ENCODE data around the gene PRDM11. TPM values are rescaled to one million over a fixed set of nuclear protein-coding genes. Genes with fewer than 3 reads are reported as not detected.

PRDM11 gene
- total RNA-seq, 1 experiment from 2014 or later, result 4.0 TPM

DNA sequence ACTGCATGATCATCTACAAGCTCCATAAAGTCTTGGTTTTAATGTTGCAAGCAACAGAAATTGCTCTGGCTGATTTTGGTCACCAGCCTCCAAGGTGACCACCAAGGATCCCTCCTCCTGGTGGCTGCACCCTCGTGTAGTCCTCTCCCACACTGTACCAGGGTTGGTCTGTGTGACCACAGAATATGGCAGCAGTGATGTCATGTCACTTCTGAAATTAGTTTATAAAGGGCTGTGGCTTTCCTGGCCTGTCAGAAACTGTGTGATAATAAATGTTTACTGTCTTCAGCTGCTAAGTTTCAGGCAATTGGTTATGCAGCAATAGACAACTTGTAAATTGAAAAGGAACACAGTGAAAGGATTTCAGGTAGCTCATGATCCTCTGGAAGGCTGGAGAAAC is 5.3 kb upstream of the PRDM11 start:
- Mint-ChIP-seq H3K27me3 (ENCODE audit: insufficient read depth, unreplicated experiment) (peaks cover 13% of the 10 kb centered on the region), H3K27ac (ENCODE audit: low read depth, unreplicated experiment) (no peak overlapping the region), H3K4me3 (ENCODE audit: unreplicated experiment) (no peak overlapping the region), H3K36me3 (ENCODE audit: insufficient read depth, unreplicated experiment) (no peaks in the 10 kb centered on the region), H3K4me1 (ENCODE audit: insufficient read depth, unreplicated experiment) (peaks cover 6% of the 10 kb centered on the region), H3K9me3 (ENCODE audit: unreplicated experiment) (no peaks in the 10 kb centered on the region)
- CTCF ChIA-PET, result interaction anchor here (1.0 kb wide), 1 partner anchor 30 kb away, joined by 4 read pairs; no protein-coding TSS in a partner anchor
- intact Hi-C loops (cut with micrococcal nuclease), result no loop called here
- TF ChIP-seq, protein P1, sequence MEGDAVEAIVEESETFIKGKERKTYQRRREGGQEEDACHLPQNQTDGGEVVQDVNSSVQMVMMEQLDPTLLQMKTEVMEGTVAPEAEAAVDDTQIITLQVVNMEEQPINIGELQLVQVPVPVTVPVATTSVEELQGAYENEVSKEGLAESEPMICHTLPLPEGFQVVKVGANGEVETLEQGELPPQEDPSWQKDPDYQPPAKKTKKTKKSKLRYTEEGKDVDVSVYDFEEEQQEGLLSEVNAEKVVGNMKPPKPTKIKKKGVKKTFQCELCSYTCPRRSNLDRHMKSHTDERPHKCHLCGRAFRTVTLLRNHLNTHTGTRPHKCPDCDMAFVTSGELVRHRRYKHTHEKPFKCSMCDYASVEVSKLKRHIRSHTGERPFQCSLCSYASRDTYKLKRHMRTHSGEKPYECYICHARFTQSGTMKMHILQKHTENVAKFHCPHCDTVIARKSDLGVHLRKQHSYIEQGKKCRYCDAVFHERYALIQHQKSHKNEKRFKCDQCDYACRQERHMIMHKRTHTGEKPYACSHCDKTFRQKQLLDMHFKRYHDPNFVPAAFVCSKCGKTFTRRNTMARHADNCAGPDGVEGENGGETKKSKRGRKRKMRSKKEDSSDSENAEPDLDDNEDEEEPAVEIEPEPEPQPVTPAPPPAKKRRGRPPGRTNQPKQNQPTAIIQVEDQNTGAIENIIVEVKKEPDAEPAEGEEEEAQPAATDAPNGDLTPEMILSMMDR (IDR thresholded peaks at IDR 0.05; ENCODE audit: unreplicated experiment), result no peak
- no peak for DNase-seq (ENCODE audit: unreplicated experiment)
- POLR2A ChIA-PET, result no interaction called here
- no TSS peak for BruUV-seq (replicated peaks)

DNA sequence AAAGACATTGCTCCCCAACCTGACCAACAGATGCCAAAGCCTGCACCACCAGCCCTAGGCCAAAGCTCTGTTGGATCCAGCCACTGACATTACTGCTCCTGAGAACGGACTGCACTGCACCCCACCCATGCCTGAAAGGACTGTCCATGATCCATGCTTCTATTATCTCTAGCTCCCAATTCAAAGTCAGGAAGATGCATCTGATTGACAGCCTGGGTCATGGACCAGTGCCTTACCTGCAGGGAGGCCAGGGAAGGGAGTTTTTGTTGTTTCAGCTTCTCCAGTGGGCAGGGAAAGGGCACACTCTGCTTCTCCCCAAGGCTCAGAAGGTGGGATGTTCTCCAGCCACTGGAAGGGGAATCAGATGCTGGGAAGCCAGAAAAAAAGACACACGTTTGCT is 4.8 kb upstream of the PRDM11 start:
- Mint-ChIP-seq H3K36me3 (ENCODE audit: insufficient read depth, unreplicated experiment) (no peaks in the 10 kb centered on the region), H3K4me3 (ENCODE audit: unreplicated experiment) (no peak overlapping the region), H3K9me3 (ENCODE audit: unreplicated experiment) (no peaks in the 10 kb centered on the region), H3K27me3 (ENCODE audit: insufficient read depth, unreplicated experiment) (peaks cover 13% of the 10 kb centered on the region), H3K4me1 (ENCODE audit: insufficient read depth, unreplicated experiment) (peaks cover 6% of the 10 kb centered on the region), H3K27ac (ENCODE audit: low read depth, unreplicated experiment) (no peak overlapping the region)
- POLR2A ChIA-PET, result no interaction called here
- TF ChIP-seq, protein P1 (IDR thresholded peaks at IDR 0.05; ENCODE audit: unreplicated experiment), result no peak
- CTCF ChIA-PET, result interaction anchor here (1.0 kb wide), 1 partner anchor 31 kb away, joined by 4 read pairs; no protein-coding TSS in a partner anchor
- intact Hi-C loops (cut with micrococcal nuclease), result no loop called here
- no peak for DNase-seq (ENCODE audit: unreplicated experiment)
- no TSS peak for BruUV-seq (replicated peaks)

DNA sequence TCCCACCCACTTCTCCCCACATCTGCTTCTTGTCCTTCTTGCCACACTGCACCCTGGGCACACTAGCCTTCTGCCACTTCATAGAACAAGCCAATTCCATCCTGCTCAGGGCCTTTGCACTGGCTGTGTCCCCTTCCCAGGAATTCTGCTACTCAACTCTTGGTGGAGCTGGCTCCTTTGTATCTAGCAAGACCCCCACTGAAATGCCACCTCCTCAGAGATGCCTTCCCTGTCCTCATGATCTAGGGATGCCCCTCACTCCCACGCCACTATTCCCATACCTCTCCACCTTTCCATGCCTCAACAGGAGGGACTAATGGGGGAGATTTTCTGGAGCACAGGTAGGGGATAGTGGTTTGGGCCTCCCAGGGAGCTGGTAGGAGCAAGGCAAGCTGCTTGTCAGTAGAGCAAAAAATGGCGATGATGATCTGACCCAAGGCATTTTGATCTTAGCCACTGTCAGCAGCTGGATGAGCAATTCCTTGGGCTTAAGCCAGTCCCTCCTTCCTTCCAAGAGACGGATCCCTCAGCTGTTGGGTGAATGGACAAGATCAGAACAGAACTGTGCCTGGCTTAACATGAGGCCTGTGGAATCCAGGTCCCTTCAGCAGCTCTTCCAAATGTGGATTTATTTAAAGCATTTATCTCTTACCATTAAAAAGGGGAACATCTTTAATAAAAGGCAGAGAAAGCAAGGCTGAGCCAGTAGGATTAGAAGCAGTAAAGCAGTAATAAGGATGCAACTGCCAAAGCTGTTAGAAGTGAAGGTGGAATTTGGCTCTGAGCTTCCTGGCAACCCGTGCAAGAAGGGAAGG is 4.0 kb upstream of the PRDM11 start:
- no peaks in the 10 kb centered on the region for H3K9me3 Mint-ChIP-seq (ENCODE audit: unreplicated experiment)
- no TSS peak for BruUV-seq (replicated peaks)
- H3K36me3 Mint-ChIP-seq (ENCODE audit: insufficient read depth, unreplicated experiment), result no peaks in the 10 kb centered on the region
- no peak overlapping the region for H3K27ac Mint-ChIP-seq (ENCODE audit: low read depth, unreplicated experiment)
- POLR2A ChIA-PET, result interaction anchor here (1.0 kb wide), 1 partner anchor 8 kb away, joined by 3 read pairs; no protein-coding TSS in a partner anchor
- H3K27me3 Mint-ChIP-seq (ENCODE audit: insufficient read depth, unreplicated experiment), result peaks cover 13% of the 10 kb centered on the region
- CTCF ChIA-PET, result interaction anchor here (0.6 to 1.4 kb wide), 4 partner anchors 9 to 189 kb away, joined by 3 to 9 read pairs (median 4); no protein-coding TSS in a partner anchor
- DNase-seq (ENCODE audit: unreplicated experiment), result peak; percentile 18
- H3K4me3 Mint-ChIP-seq (ENCODE audit: unreplicated experiment), result no peak overlapping the region
- peaks cover 6% of the 10 kb centered on the region for H3K4me1 Mint-ChIP-seq (ENCODE audit: insufficient read depth, unreplicated experiment)
- intact Hi-C loops (cut with micrococcal nuclease), result no loop called here
- TF ChIP-seq, protein P1 (IDR thresholded peaks at IDR 0.05; ENCODE audit: unreplicated experiment), result no peak

DNA sequence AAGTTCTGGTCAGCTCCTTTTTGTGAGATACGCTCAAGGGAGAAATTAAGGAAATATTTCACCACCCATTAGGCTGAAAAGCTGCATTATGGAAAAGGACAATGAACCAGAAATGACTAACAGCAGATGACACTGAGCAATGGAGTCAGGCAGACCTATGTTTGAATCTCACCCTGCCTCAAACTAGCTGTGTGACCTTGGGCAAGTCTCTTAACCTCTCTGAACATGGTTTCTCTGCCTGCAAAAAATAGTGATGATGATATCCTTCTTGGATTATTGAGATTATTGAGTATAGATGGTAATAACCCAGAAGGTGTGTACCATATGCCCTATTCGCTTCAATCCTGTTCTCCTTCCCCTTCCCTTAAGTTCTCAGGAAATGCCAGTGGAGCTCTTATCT is 2.9 kb upstream of the PRDM11 start:
- Mint-ChIP-seq H3K9me3 (ENCODE audit: unreplicated experiment) (no peaks in the 10 kb centered on the region), H3K27me3 (ENCODE audit: insufficient read depth, unreplicated experiment) (peaks cover 13% of the 10 kb centered on the region), H3K4me1 (ENCODE audit: insufficient read depth, unreplicated experiment) (peaks cover 11% of the 10 kb centered on the region), H3K27ac (ENCODE audit: low read depth, unreplicated experiment) (no peak overlapping the region), H3K4me3 (ENCODE audit: unreplicated experiment) (no peak overlapping the region), H3K36me3 (ENCODE audit: insufficient read depth, unreplicated experiment) (no peaks in the 10 kb centered on the region)
- POLR2A ChIA-PET, result interaction anchor here (0.6 kb wide), 1 partner anchor 120 kb away, joined by 3 read pairs; no protein-coding TSS in a partner anchor
- TF ChIP-seq, protein P1 (IDR thresholded peaks at IDR 0.05; ENCODE audit: unreplicated experiment), result no peak
- BruUV-seq (replicated peaks), result no TSS peak
- CTCF ChIA-PET, result interaction anchor here (1.1 to 1.5 kb wide), 3 partner anchors 33 to 190 kb away, joined by 4 to 9 read pairs (median 5); no protein-coding TSS in a partner anchor
- intact Hi-C loops (cut with micrococcal nuclease), result no loop called here
- no peak for DNase-seq (ENCODE audit: unreplicated experiment)

Measured in MCF 10A (cell line).